Smooth muscle cell of the brain vasculature (primary cell): Measurements from ENCODE around the gene TEX50.
"Not testable (repeated sequence)": the region's sequence is repeated elsewhere in the genome, so short reads cannot be mapped to it uniquely, and the experiment has no call there.

Experiments used
- DNase-seq: peaks from one replicate; pipeline ENCODE4 v3.0.0-alpha.2; 2012; ENCODE audit warnings: low read depth, low spot score

Gene TEX50

DNA sequence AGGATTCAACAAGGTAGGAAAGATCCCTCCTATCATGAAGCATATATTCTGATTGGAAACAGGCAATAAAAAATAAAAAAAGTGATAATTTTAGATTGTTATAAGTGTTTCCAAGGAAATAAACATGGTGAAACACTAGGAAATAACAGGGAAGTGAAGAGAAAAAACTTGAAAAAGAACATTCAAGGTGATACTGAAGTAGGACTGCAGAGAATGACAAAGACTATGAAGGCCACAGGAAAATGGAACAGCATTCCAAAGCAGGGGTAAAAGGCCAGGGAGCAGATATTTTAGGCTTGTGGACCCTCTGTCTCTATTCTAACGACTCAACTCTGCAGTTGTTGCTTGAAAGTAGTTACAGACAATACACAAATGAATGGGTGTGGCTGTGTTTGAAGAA, 26.6 kb downstream of the TEX50 start:
- no peak for DNase-seq

DNA sequence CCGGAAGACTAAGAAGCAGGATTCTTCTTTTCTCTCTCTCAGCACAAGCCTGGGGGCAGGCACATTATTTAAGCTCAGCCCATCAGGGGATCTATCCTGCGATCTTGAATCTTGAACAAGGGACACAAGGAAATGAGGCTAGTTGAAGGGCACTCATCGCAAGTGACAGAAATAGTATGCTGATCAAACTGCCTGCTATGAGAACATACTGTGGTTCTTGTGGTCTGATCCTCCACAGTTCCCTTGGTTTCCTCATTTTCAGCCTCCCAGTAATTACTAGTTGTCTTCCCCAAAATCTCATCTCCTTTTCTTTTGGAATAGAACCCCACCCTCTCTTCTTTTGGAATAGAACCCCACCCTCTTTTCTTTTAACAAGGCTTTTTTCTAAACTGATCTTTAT, 28.0 kb downstream of the TEX50 start:
- DNase-seq = no peak

DNA sequence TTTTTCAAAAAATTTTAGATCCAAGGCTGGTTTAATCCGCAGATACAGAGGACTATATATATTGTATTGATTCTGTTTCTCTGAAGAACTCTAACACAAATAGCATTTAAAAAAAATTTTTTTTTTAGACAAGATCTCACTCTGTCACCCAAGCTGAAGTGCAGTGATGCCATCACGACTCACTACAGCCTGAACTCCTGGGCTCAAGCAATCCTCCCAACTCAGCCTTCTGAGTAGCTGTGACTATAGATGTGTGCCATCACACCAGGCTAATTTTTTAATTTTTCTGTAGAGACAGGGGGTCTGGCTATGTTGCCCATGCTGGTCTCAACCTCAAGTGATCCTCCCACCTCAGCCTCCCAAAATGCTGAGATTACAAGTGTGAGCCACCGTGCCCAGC, 31.5 kb downstream of the TEX50 start:
- no peak for DNase-seq

DNA sequence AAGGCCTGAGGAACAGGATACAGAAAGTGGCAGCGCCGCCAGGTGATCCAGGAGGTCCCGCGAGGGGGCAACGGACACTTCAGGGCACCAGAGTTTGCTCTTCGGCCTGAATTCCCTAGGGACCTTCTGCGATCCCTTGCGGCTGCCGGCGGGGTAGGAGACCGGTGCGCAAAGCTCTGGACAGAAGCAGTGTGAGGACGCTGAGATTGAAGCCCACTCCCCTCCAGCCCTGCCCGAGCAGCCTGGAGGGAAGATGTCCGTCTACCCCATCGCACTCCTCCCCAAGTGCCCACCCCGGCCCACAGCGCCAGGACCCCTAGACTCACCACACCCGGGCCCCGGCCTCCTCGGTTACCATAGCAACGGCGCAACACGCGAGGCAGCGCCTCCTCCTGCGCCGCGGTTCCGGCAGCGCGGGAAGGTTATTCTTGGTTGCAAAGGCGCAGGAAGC, 34.4 kb downstream of the TEX50 start, which contains the start of gene ANKRD45:
TSS of gene ANKRD45 (minus strand) at position 361 of the 451 bp plus-strand sequence. CDS start 10,433 bp downstream, outside the sequence.
- DNase-seq = no peak

DNA sequence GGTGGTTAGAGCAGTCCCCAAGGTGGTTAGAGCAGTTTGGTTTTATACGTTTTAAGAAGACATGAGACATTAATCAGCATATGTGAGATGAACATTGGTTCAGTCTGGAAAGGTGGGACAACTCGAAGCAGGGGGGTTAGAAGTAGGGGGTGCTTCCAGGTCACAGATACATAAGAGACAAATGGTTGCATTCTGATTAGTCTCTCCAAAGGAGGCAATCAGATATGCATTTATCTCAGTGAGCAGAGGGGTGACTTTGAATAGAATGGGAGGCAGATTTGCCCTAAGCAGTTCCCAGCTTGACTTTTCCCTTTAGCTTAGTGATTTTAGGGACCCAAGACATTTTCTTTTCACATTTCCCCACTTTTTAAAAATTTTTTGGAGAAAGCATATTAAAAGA, 39.4 kb downstream of the TEX50 start:
- not testable (repeated sequence) for DNase-seq

DNA sequence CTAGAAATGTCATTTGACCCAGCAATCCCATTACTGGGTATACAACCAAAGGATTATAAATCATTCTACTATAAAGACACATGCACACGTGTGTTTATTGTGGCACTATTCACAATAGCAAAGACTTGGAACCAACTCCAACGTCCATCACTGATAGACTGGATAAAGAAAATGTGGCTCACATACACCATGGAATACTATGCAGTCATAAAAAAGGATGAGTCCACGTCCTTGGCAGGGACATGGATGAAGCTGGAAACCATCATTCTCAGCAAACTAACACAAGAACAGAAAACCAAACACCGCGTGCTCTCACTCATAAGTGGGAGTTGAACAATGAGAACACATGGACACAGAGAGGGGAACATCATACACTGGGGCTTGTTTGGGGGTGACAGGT, 45.0 kb downstream of the TEX50 start:
- DNase-seq = not testable (repeated sequence)

DNA sequence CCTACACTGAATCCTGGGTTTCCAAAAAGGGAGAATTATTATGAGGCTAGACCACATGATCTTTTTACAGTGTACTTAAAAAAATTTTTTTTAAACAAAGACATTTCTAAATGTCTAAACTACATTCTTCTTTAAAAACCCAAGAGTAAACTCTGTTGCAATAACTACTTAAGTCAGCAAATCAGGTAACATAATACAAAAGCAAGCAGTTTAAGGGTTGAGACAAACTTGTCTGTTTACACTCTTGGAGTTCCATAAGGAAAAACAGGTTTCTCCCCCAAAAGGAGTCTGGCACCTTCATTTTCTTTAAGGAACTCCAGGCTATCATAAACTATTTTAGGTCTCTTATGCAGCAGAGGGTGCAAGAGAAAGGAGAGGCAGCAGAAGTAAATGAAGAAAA, 47.0 kb downstream of the TEX50 start:
- DNase-seq = no peak

DNA sequence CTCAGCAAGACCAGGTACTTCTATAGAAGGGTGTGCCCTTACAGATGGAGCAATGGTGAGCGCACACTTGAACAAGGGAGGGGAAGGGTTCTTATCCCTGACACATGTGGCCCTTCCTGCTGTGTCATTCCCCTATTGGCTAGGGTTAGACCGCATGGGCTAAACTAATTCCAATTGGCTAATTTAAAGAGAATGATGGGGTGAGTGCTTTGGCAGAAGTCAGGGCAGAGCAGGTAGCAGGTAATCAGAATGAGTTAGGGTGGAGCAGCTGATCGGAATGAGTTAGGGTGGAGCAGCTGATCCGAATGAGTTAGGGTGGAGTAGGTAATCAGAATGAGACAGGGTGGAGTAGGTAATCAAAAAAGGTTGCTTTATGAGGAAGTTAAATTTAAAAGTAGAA, 48.7 kb downstream of the TEX50 start:
- DNase-seq = not testable (repeated sequence)

DNA sequence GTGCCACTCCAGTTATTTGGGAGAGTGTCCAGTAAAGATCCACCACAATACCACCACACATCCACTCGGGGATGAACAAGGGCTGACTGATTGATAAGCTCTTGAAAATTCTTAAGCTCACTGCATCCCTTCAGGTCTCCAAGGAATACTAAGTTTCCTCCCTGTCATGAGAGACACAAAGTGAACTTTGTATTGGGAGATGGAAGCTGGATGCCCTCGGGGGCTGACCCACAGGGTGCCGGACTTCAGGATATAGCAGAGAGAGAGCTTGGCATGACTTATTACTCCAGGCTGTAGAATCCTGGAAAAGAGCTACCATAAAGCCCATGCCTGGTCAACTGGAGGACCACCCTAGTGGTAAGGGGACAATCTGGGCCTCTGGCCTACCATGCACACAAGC, 50.0 kb downstream of the TEX50 start:
- DNase-seq = not testable (repeated sequence)
